ENCODE measurements around the gene LHFPL2.

DNA sequence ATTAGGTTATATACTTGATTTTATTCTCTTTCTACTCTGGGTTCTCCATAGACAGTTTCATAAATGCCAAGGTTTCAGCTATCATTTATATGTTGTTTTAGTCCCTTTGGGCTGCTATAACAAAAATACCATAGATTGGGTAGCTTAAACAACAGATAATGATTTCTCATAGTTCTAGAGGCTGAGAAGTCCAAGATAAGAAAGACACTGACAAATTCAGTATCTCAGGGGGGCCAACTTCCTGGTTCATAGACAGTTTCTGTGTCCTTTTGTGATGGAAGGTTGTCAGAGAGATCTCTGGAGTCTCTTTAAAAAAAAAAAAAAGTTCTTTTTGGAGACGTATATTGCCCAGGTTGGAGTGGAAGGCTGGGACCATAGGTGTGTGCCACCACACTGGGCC is 174.8 kb downstream of the LHFPL2 start:
- TF ChIP-seq, protein P1, sequence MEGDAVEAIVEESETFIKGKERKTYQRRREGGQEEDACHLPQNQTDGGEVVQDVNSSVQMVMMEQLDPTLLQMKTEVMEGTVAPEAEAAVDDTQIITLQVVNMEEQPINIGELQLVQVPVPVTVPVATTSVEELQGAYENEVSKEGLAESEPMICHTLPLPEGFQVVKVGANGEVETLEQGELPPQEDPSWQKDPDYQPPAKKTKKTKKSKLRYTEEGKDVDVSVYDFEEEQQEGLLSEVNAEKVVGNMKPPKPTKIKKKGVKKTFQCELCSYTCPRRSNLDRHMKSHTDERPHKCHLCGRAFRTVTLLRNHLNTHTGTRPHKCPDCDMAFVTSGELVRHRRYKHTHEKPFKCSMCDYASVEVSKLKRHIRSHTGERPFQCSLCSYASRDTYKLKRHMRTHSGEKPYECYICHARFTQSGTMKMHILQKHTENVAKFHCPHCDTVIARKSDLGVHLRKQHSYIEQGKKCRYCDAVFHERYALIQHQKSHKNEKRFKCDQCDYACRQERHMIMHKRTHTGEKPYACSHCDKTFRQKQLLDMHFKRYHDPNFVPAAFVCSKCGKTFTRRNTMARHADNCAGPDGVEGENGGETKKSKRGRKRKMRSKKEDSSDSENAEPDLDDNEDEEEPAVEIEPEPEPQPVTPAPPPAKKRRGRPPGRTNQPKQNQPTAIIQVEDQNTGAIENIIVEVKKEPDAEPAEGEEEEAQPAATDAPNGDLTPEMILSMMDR (IDR thresholded peaks at IDR 0.05), result no peak
- TF ChIP-seq POLR2A (IDR thresholded peaks at IDR 0.05), result no peak

All from testis (tissue), 2 donors.